ENCODE measurements around the gene CUX1.
"Not testable (repeated sequence)": the region's sequence is repeated elsewhere in the genome, so short reads cannot be mapped to it uniquely, and the experiment has no call there.

The CUX1 gene

GRCh38 chr7:102006695-102007094 lies 189.3 kb downstream of the CUX1 start:
- no peak overlapping the region for H3K4me3 ChIP-seq (ENCODE audit: low read depth, low read length)
- TF ChIP-seq, protein P1, sequence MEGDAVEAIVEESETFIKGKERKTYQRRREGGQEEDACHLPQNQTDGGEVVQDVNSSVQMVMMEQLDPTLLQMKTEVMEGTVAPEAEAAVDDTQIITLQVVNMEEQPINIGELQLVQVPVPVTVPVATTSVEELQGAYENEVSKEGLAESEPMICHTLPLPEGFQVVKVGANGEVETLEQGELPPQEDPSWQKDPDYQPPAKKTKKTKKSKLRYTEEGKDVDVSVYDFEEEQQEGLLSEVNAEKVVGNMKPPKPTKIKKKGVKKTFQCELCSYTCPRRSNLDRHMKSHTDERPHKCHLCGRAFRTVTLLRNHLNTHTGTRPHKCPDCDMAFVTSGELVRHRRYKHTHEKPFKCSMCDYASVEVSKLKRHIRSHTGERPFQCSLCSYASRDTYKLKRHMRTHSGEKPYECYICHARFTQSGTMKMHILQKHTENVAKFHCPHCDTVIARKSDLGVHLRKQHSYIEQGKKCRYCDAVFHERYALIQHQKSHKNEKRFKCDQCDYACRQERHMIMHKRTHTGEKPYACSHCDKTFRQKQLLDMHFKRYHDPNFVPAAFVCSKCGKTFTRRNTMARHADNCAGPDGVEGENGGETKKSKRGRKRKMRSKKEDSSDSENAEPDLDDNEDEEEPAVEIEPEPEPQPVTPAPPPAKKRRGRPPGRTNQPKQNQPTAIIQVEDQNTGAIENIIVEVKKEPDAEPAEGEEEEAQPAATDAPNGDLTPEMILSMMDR (IDR thresholded peaks at IDR 0.05; ENCODE audit: borderline replicate concordance, insufficient read depth, low read depth, low read length) = no peak

- TF ChIP-seq, protein P1 (IDR thresholded peaks at IDR 0.05; ENCODE audit: borderline replicate concordance, insufficient read depth, low read depth, low read length) = no peak
- no peak overlapping the region for H3K4me3 ChIP-seq (ENCODE audit: low read depth, low read length)
Observed at GRCh38 chr7:102008535-102009262, 191.3 kb downstream of the CUX1 start.

DNA sequence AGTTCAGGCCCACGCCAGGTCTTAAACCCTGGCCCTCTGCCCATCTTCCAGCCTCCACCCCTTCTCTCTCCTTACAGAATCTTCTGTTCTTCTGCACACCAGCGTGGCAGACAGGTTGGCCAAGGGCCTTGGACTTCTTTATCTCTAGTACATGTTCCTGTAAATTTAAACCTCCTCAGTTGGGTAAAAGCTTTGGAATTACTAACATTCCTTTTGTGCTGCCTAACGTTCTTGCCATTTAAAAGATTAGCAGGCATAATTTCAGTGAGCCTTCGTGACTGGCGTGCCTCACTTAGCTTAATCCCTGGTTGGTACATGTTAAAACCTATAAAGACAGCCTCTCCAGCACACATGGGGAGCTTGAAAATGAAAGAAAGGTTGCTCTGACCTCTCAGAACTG lies 192.2 kb downstream of the CUX1 start:
- TF ChIP-seq, protein P1 (IDR thresholded peaks at IDR 0.05; ENCODE audit: borderline replicate concordance, insufficient read depth, low read depth, low read length) = no peak
- no peak overlapping the region for H3K4me3 ChIP-seq (ENCODE audit: low read depth, low read length)

DNA sequence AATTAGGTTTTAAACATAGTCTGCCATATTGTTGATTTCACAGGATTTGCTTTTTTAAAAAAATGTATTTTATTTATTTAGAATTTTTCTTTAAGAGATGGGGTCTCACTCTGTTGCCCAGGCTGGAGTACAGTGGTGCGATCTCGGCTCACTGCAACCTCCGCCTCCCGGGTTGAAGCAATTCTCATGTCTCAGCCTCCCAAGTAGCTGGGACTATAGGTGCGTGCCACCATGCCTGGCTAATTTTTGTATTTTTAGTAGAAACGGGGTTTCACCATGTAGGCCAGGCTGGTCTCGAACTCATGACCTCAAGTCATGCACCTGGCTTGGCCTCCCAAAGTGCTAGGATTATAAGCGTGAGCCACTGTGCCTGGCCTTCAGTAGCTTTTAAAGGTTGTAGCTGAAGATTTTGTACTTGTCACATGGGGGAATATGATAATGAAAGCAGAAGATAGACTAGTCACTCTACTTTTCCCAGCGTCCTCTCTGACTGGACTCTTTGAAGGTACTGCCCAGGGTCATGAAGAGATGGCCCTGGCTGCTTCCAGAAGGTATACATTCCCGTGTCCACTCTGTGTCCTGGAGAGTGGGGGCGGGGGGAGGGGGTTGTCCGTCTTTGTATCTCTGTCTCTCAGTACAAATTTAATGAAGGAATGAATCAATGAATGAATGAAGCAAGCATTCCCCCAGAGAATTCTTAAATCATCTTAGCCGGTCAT lies 194.8 kb downstream of the CUX1 start:
- H3K4me3 ChIP-seq (ENCODE audit: low read depth, low read length) = not testable (repeated sequence)

GRCh38 chr7:102012941-102013461 lies 195.6 kb downstream of the CUX1 start:
- no peak overlapping the region for H3K4me3 ChIP-seq (ENCODE audit: low read depth, low read length)
- TF ChIP-seq, protein P1 (IDR thresholded peaks at IDR 0.05; ENCODE audit: borderline replicate concordance, insufficient read depth, low read depth, low read length) = no peak

DNA sequence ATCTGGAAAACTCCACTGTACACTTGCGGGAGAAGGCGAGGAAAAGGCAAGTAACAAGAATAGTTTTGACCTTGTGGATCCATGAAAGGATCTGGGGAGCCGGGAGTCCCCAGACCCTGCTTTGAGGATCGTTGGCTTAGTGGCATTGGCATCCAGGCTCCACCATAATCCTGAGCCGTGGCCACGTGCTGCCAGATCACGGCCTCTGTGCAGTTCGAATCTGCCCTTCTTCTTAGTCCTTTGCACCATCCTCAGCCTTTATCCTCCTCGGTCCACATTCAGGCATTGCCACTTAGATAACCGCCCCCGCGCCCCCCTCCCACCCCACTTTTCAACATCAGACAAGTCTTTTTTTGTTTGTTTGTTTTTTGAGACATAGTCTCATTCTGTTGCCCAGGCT lies 201.4 kb downstream of the CUX1 start:
- TF ChIP-seq, protein P1 (IDR thresholded peaks at IDR 0.05; ENCODE audit: borderline replicate concordance, insufficient read depth, low read depth, low read length) = no peak
- H3K4me3 ChIP-seq (ENCODE audit: low read depth, low read length) = no peak overlapping the region

DNA sequence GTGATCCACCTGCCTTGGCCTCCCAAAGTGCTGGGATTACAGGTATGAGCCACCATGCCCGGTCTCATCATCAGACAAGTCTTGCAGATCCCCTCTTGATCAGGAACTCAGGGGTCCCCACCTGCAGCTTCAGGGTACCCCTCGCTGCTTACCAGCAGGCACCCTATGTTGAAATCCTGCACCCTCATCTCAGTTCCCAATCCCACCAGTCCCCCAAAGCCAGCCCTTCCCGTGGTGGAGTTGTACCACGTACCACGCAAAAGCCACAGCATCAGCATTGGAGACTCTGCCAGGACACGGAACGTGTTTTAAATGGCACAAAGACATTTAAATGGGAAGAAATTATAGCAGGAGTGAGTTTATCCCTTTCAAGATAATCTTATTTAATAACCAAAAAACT lies 202.0 kb downstream of the CUX1 start:
- TF ChIP-seq, protein P1 (IDR thresholded peaks at IDR 0.05; ENCODE audit: borderline replicate concordance, insufficient read depth, low read depth, low read length) = no peak
- H3K4me3 ChIP-seq (ENCODE audit: low read depth, low read length) = no peak overlapping the region
